Neural progenitor cell (in vitro differentiated cells): Measurements from ENCODE around the gene MST1R. TPM values are rescaled to one million over a fixed set of nuclear protein-coding genes. Genes with fewer than 3 reads are reported as not detected.

Source experiments
- DNase-seq: peaks from one replicate; pipeline ENCODE4 v3.0.0-alpha.2; 2016; ENCODE audit warnings: low spot score
- H2AFZ ChIP-seq: fragments of 200-600 bp; sonication (generic); replicated peaks from 2 replicates; pipeline ENCODE4 v1.6.1; 2016; ENCODE audit warnings: antibody characterized with exemption
- H3F3A ChIP-seq: fragments of 200-600 bp; sonication (generic); 2 replicates; pipeline ENCODE4 v1.6.1; 2016; ENCODE audit warnings: antibody characterized with exemption, low read depth
- H3K27ac ChIP-seq: fragments of 200-600 bp; sonication (generic); 2 replicates; pipeline ENCODE4 v1.5.1; 2016; ENCODE audit warnings: mild to moderate bottlenecking
- H3K27me3 ChIP-seq: fragments of 200-600 bp; sonication (generic); 2 replicates; pipeline ENCODE4 v1.6.1; 2016; ENCODE audit warnings: mild to moderate bottlenecking, moderate library complexity
- H3K36me3 ChIP-seq: fragments of 200-600 bp; sonication (generic); 2 replicates; pipeline ENCODE4 v1.5.1; 2016
- H3K4me1 ChIP-seq: fragments of 200-600 bp; sonication (generic); 2 replicates; pipeline ENCODE4 v1.6.1; 2016; ENCODE audit warnings: mixed run types
- H3K4me2 ChIP-seq: fragments of 200-600 bp; sonication (generic); 2 replicates; pipeline ENCODE4 v1.6.1; 2016
- H3K4me3 ChIP-seq: fragments of 200-600 bp; sonication (generic); 2 replicates; pipeline ENCODE4 v1.5.1; 2016
- H3K79me2 ChIP-seq: fragments of 200-600 bp; sonication (generic); 2 replicates; pipeline ENCODE4 v1.6.1; 2016; ENCODE audit warnings: low read depth
- H3K9ac ChIP-seq: fragments of 200-600 bp; sonication (generic); 2 replicates; pipeline ENCODE4 v1.6.1; 2016
- H3K9me3 ChIP-seq: fragments of 200-600 bp; sonication (generic); 2 replicates; pipeline ENCODE4 v1.5.1; 2016; ENCODE audit warnings: low read depth
- H4K20me1 ChIP-seq: fragments of 200-600 bp; sonication (generic); 2 replicates; pipeline ENCODE4 v1.6.1; 2016; ENCODE audit warnings: low read depth
- H3K27ac Mint-ChIP-seq: 3 replicates; pipeline ENCODE4 v1.8.0; 2021; ENCODE audit warnings: mixed read lengths
- H3K27me3 Mint-ChIP-seq: 2 replicates; pipeline ENCODE4 v1.8.0; 2022; ENCODE audit warnings: low read depth, mild to moderate bottlenecking, inconsistent platforms, moderate library complexity, mixed read lengths; ENCODE audit not compliant: insufficient read depth
- H3K36me3 Mint-ChIP-seq: 3 replicates; pipeline ENCODE4 v1.8.0; 2021; ENCODE audit warnings: mixed read lengths
- H3K4me1 Mint-ChIP-seq: 3 replicates; pipeline ENCODE4 v1.8.0; 2021; ENCODE audit warnings: mixed read lengths
- H3K4me3 Mint-ChIP-seq: 3 replicates; pipeline ENCODE4 v1.8.0; 2021; ENCODE audit warnings: mild to moderate bottlenecking, moderate library complexity, mixed read lengths
- H3K9me3 Mint-ChIP-seq: 3 replicates; pipeline ENCODE4 v1.8.0; 2020; ENCODE audit warnings: mixed read lengths
- CTCF ChIP-seq: fragments of 200-600 bp; sonication (generic); IDR thresholded peaks from 2 replicates; pipeline ENCODE4 v1.5.1; 2017; ENCODE audit warnings: antibody characterized with exemption, mild to moderate bottlenecking
- EZH2 ChIP-seq: fragments of 200-600 bp; sonication (generic); IDR thresholded peaks from 2 replicates; pipeline ENCODE4 v1.6.1; 2017; ENCODE audit warnings: antibody characterized with exemption, mild to moderate bottlenecking, moderate library complexity
- EZH2phosphoT487 ChIP-seq: fragments of 200-600 bp; sonication (generic); IDR thresholded peaks from 2 replicates; pipeline ENCODE4 v1.6.1; 2017; ENCODE audit warnings: antibody characterized with exemption
- total RNA-seq: library from RNA; depleted of rRNA; stranded (reverse); fragments of >200 nt; gene quantifications from 2 replicates; pipeline ENCODE4 v1.2.3, GENCODE V29; 2015; ENCODE audit warnings: low replicate concordance

MST1R gene
- total RNA-seq, 1 donor from 2014 or later, result 0.32 TPM

GRCh38 chr3:49889296-49889695 is 14.4 kb downstream of the MST1R start:
- Mint-ChIP-seq H3K27me3 (peaks cover 6% of the 10 kb centered on the region), H3K4me3 (no peak overlapping the region), H3K27ac (peak overlapping the region; percentile 17), H3K36me3 (no peaks in the 10 kb centered on the region), H3K9me3 (no peaks in the 10 kb centered on the region), H3K4me1 (peaks cover 13% of the 10 kb centered on the region)
- H2AFZ ChIP-seq, result no peak overlapping the region
- H3K4me2 ChIP-seq, result no peak overlapping the region
- H3K27me3 ChIP-seq, result no peaks in the 10 kb centered on the region
- no peak overlapping the region for H3K27ac ChIP-seq
- H3K79me2 ChIP-seq, result no peaks in the 10 kb centered on the region
- no peaks in the 10 kb centered on the region for H3F3A ChIP-seq
- no peak overlapping the region for H3K9ac ChIP-seq
- H3K4me1 ChIP-seq, result peaks cover 5% of the 10 kb centered on the region
- H3K9me3 ChIP-seq, result no peaks in the 10 kb centered on the region
- no peak for DNase-seq
- TF ChIP-seq CTCF (no peak), EZH2 (no peak), EZH2phosphoT487 (no peak)
- no peaks in the 10 kb centered on the region for H4K20me1 ChIP-seq
- H3K4me3 ChIP-seq, result no peak overlapping the region
- H3K36me3 ChIP-seq, result no peaks in the 10 kb centered on the region

DNA sequence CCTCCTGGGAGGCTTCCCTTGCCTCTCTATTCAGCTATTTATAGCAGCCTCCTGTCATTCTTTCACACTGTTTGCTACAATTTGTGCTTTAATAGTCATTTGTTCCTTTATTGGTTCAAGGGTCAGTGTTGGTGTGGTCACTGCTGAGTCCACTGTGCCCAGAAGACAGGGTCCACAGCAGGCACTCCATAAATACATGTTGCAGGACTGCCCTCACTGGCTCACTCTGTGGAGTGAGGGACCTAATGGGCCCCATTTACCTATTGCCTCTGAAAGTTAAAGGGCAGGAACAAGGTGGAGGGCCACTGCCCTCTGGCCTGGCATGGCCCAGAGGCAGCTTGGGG is 16.8 kb downstream of the MST1R start:
- peaks cover 5% of the 10 kb centered on the region for H3F3A ChIP-seq
- DNase-seq, result no peak
- Mint-ChIP-seq H3K27ac (peak overlapping the region; percentile 66), H3K9me3 (peaks cover 2% of the 10 kb centered on the region), H3K4me1 (peaks cover 22% of the 10 kb centered on the region), H3K36me3 (no peaks in the 10 kb centered on the region), H3K4me3 (no peak overlapping the region), H3K27me3 (peaks cover 11% of the 10 kb centered on the region)
- H3K27me3 ChIP-seq, result no peaks in the 10 kb centered on the region
- H3K27ac ChIP-seq, result no peak overlapping the region
- H3K36me3 ChIP-seq, result no peaks in the 10 kb centered on the region
- H2AFZ ChIP-seq, result no peak overlapping the region
- TF ChIP-seq EZH2phosphoT487 (no peak), CTCF (no peak), EZH2 (no peak)
- no peaks in the 10 kb centered on the region for H3K79me2 ChIP-seq
- peaks cover 11% of the 10 kb centered on the region for H3K4me1 ChIP-seq
- no peak overlapping the region for H3K4me2 ChIP-seq
- no peak overlapping the region for H3K9ac ChIP-seq
- no peaks in the 10 kb centered on the region for H3K9me3 ChIP-seq
- no peak overlapping the region for H3K4me3 ChIP-seq
- H4K20me1 ChIP-seq, result no peaks in the 10 kb centered on the region

DNA sequence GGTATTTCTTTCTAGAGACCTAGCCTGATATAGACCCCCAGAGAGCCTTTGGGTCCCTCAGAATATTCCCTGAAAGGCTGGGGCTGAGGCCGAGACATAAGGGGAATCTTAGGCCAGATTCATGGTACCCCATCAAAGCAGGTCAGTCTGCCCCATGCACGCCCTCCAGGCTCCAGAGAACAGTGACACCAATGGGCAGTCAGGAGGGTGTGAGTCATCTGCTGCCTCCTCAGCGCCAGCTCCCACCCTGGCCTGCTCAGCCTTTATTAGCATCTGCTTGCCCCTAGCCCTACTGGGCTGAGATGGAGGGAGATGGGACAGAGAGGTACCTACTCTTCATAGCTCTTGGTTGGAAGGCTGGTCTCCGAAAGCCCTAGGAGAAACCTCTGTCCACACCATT is 19.7 kb downstream of the MST1R start:
- Histone ChIP-seq H3K4me3 (no peak overlapping the region), H3K36me3 (no peaks in the 10 kb centered on the region), H3K79me2 (no peaks in the 10 kb centered on the region), H3K4me1 (peaks cover 30% of the 10 kb centered on the region), H2AFZ (no peak overlapping the region), H3F3A (peaks cover 21% of the 10 kb centered on the region), H4K20me1 (no peaks in the 10 kb centered on the region), H3K9me3 (no peaks in the 10 kb centered on the region), H3K27me3 (no peaks in the 10 kb centered on the region), H3K9ac (no peak overlapping the region), H3K27ac (no peak overlapping the region), H3K4me2 (no peak overlapping the region)
- peaks cover 2% of the 10 kb centered on the region for H3K9me3 Mint-ChIP-seq
- peaks cover 37% of the 10 kb centered on the region for H3K4me1 Mint-ChIP-seq
- no peak overlapping the region for H3K27ac Mint-ChIP-seq
- peaks cover 13% of the 10 kb centered on the region for H3K27me3 Mint-ChIP-seq
- DNase-seq, result no peak
- H3K36me3 Mint-ChIP-seq, result no peaks in the 10 kb centered on the region
- TF ChIP-seq CTCF, result no peak
- TF ChIP-seq EZH2, result no peak
- no peak for TF ChIP-seq EZH2phosphoT487
- peak overlapping the region; percentile 51 for H3K4me3 Mint-ChIP-seq

GRCh38 chr3:49882166-49882565 is 21.5 kb downstream of the MST1R start:
- DNase-seq, result no peak
- Histone ChIP-seq H3F3A (peaks cover 21% of the 10 kb centered on the region), H3K4me1 (peaks cover 30% of the 10 kb centered on the region), H3K79me2 (no peaks in the 10 kb centered on the region), H3K27me3 (no peaks in the 10 kb centered on the region), H3K9ac (no peak overlapping the region), H3K27ac (no peak overlapping the region), H3K36me3 (no peaks in the 10 kb centered on the region), H4K20me1 (no peaks in the 10 kb centered on the region), H2AFZ (peak overlapping the region; percentile 37), H3K9me3 (no peaks in the 10 kb centered on the region), H3K4me3 (no peak overlapping the region), H3K4me2 (peak overlapping the region; percentile 68)
- Mint-ChIP-seq H3K4me1 (peaks cover 35% of the 10 kb centered on the region), H3K4me3 (peak overlapping the region; percentile 58), H3K27ac (peak overlapping the region; percentile 69), H3K9me3 (peaks cover 2% of the 10 kb centered on the region), H3K27me3 (peaks cover 12% of the 10 kb centered on the region), H3K36me3 (no peaks in the 10 kb centered on the region)
- TF ChIP-seq EZH2phosphoT487 (no peak), CTCF (no peak), EZH2 (no peak)
